Ishikawa (cell line): Measurements from ENCODE around the gene CACYBP.

Experiments used
- CEBPB ChIP-seq: IDR thresholded peaks from 2 replicates; pipeline ENCODE4 v1.6.1; 2012
- CREB1 ChIP-seq: IDR thresholded peaks from 2 replicates; pipeline ENCODE4 v1.6.1; 2012; ENCODE audit warnings: low read depth
- EGR1 ChIP-seq: IDR thresholded peaks from 2 replicates; pipeline ENCODE4 v1.6.1; 2012
- EP300 ChIP-seq: IDR thresholded peaks from 2 replicates; pipeline ENCODE4 v1.6.1; 2012; ENCODE audit warnings: borderline replicate concordance
- FOXM1 ChIP-seq: IDR thresholded peaks from 2 replicates; pipeline ENCODE4 v1.6.1; 2012; ENCODE audit warnings: low read depth, borderline replicate concordance
- NFIC ChIP-seq: IDR thresholded peaks from 2 replicates; pipeline ENCODE4 v1.6.1; 2012
- RAD21 ChIP-seq: IDR thresholded peaks from 2 replicates; pipeline ENCODE4 v1.6.1; 2012; ENCODE audit warnings: low read depth
- REST ChIP-seq: IDR thresholded peaks from 2 replicates; pipeline ENCODE4 v1.6.1; 2012; ENCODE audit warnings: low read depth, mild to moderate bottlenecking
- TAF1 ChIP-seq: IDR thresholded peaks from 2 replicates; pipeline ENCODE4 v1.6.1; 2012; ENCODE audit warnings: low read depth, mild to moderate bottlenecking
- TCF12 ChIP-seq: IDR thresholded peaks from 2 replicates; pipeline ENCODE4 v1.6.1; 2012; ENCODE audit warnings: low read depth
- TEAD4 ChIP-seq: IDR thresholded peaks from 2 replicates; pipeline ENCODE4 v1.6.1; 2012
- YY1 ChIP-seq: IDR thresholded peaks from 2 replicates; pipeline ENCODE4 v1.6.1; 2012; ENCODE audit warnings: low read depth
- ZBTB7A ChIP-seq: IDR thresholded peaks from 2 replicates; pipeline ENCODE4 v1.6.1; 2012; ENCODE audit warnings: low read depth
- TF ChIP-seq, protein P1 (sequence below): IDR thresholded peaks from 2 replicates; pipeline ENCODE4 v1.6.1; 2012
- TF ChIP-seq, protein P2 (sequence below): IDR thresholded peaks from 2 replicates; pipeline ENCODE4 v1.6.1; 2012

The CACYBP gene

GRCh38 chr1:174996476-174996875, 3.3 kb upstream of the CACYBP start:
- TF ChIP-seq REST, result no peak
- TF ChIP-seq YY1, result no peak
- 0 out of 2 replicates have a peak, but pooled peaks have one; percentile 17 for TF ChIP-seq TEAD4

GRCh38 chr1:174997041-174997440, 2.7 kb upstream of the CACYBP start:
- TF ChIP-seq CREB1, result no peak
- no peak for TF ChIP-seq NFIC
- no peak for TF ChIP-seq EP300
- no peak for TF ChIP-seq CEBPB
- no peak for TF ChIP-seq ZBTB7A
- no peak for TF ChIP-seq YY1
- TF ChIP-seq, protein P1, sequence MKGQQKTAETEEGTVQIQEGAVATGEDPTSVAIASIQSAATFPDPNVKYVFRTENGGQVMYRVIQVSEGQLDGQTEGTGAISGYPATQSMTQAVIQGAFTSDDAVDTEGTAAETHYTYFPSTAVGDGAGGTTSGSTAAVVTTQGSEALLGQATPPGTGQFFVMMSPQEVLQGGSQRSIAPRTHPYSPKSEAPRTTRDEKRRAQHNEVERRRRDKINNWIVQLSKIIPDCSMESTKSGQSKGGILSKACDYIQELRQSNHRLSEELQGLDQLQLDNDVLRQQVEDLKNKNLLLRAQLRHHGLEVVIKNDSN, result no peak
- TF ChIP-seq, protein P2, sequence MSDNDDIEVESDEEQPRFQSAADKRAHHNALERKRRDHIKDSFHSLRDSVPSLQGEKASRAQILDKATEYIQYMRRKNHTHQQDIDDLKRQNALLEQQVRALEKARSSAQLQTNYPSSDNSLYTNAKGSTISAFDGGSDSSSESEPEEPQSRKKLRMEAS, result no peak
- TF ChIP-seq TAF1, result no peak
- no peak for TF ChIP-seq RAD21
- TF ChIP-seq EGR1, result no peak
- TF ChIP-seq REST, result no peak
- TF ChIP-seq TCF12, result no peak

- TF ChIP-seq, protein P2, result no peak
- peak; percentile 35; the same call in 1 of the 2 replicates for TF ChIP-seq RAD21
These were observed 1.1 kb upstream of the CACYBP start for GRCh38 chr1:174998569-174999215.

GRCh38 chr1:174999216-174999935, 371 bp upstream of the CACYBP start:
- no peak for TF ChIP-seq EP300
- no peak for TF ChIP-seq TEAD4
- TF ChIP-seq TCF12, result peak; percentile 70
- TF ChIP-seq RAD21, result no peak
- TF ChIP-seq, protein P2, result peak; percentile 80
- no peak for TF ChIP-seq ZBTB7A
- peak; percentile 61; the same call in 1 of the 2 replicates for TF ChIP-seq TAF1
- peak; percentile 95 for TF ChIP-seq CREB1
- 0 out of 2 replicates have a peak, but pooled peaks have one; percentile 65 for TF ChIP-seq FOXM1
- TF ChIP-seq EGR1, result peak; percentile 56
- TF ChIP-seq YY1, result peak; percentile 97
- 0 out of 2 replicates have a peak, but pooled peaks have one; percentile 2 for TF ChIP-seq CEBPB
- TF ChIP-seq, protein P1, result peak; percentile 94
- TF ChIP-seq NFIC, result peak; percentile 33; the same call in 1 of the 2 replicates
- TF ChIP-seq REST, result no peak
